Cardiac muscle cell (in vitro differentiated cells and primary cell): Measurements from ENCODE around the gene ITGAE. TPM values are rescaled to one million over a fixed set of nuclear protein-coding genes. Genes with fewer than 3 reads are reported as not detected.
"Not testable (repeated sequence)": the region's sequence is repeated elsewhere in the genome, so short reads cannot be mapped to it uniquely, and the experiment has no call there.

Experiments
- DNase-seq, 2 donors: peaks; one replicate each; pipeline versions ENCODE4 v3.0.0 to v3.0.0-alpha.2; 2010 to 2017; ENCODE audit warnings: low read depth in 1 of 2, low spot score in 1 of 2
- H3K27ac ChIP-seq: fragments of 200-600 bp; sonication (generic); 2 replicates; pipeline ENCODE4 v1.5.1; 2016
- H3K27me3 ChIP-seq: fragments of 200-600 bp; sonication (generic); 2 replicates; pipeline ENCODE4 v1.6.0; 2016; ENCODE audit warnings: control low read depth
- H3K36me3 ChIP-seq: fragments of 200-600 bp; sonication (generic); 2 replicates; pipeline ENCODE4 v1.5.1; 2016; ENCODE audit warnings: control low read depth
- H3K4me1 ChIP-seq: fragments of 200-600 bp; sonication (generic); 2 replicates; pipeline ENCODE4 v1.8.1; 2017; ENCODE audit warnings: low read depth, mild to moderate bottlenecking, mixed run types
- H3K4me3 ChIP-seq: fragments of 200-600 bp; sonication (generic); 2 replicates; pipeline ENCODE4 v1.5.1; 2016; ENCODE audit warnings: mild to moderate bottlenecking
- H3K9me3 ChIP-seq: fragments of 200-600 bp; sonication (generic); 2 replicates; pipeline ENCODE4 v1.5.1; 2017; ENCODE audit warnings: low read depth, mild to moderate bottlenecking, control low read depth
- CTCF ChIP-seq: IDR thresholded peaks from 2 replicates; pipeline ENCODE4 v1.5.1; 2012; ENCODE audit warnings: low read depth, mild to moderate bottlenecking, low read length
- polyA plus RNA-seq: library from polyadenylated mRNA; unstranded; fragments of >200 nt; fragmentation: Nextera tagmentation; extraction: Ambion mirVana; gene quantifications from 2 replicates; pipeline ENCODE4 v1.2.1, GENCODE V29; 2016
- total RNA-seq: library from RNA; depleted of rRNA; stranded (reverse); fragments of >200 nt; gene quantifications from 2 replicates; pipeline ENCODE4 v1.2.3, GENCODE V29; 2016

Gene ITGAE
- total and polyA plus RNA-seq, 2 experiments from 2014 or later = 15.6 to 86.6 TPM

GRCh38 chr17:3718201-3718600 is 82.8 kb downstream of the ITGAE start:
- H3K27ac ChIP-seq = no peak overlapping the region
- no peaks in the 10 kb centered on the region for H3K9me3 ChIP-seq
- TF ChIP-seq CTCF = no peak
- H3K27me3 ChIP-seq = no peaks in the 10 kb centered on the region
- peaks cover 23% of the 10 kb centered on the region for H3K36me3 ChIP-seq
- H3K4me1 ChIP-seq = no peaks in the 10 kb centered on the region
- no peak for DNase-seq
- H3K4me3 ChIP-seq = no peak overlapping the region

- no peak overlapping the region for H3K27ac ChIP-seq
- H3K4me1 ChIP-seq = no peaks in the 10 kb centered on the region
- H3K9me3 ChIP-seq = no peaks in the 10 kb centered on the region
- no peak for TF ChIP-seq CTCF
- no peak for DNase-seq
- H3K27me3 ChIP-seq = no peaks in the 10 kb centered on the region
- no peak overlapping the region for H3K4me3 ChIP-seq
- H3K36me3 ChIP-seq = peaks cover 20% of the 10 kb centered on the region
Observed at GRCh38 chr17:3715296-3715695, 85.7 kb downstream of the ITGAE start.

- H3K36me3 ChIP-seq = peaks cover 15% of the 10 kb centered on the region
- H3K9me3 ChIP-seq = no peaks in the 10 kb centered on the region
- no peak for TF ChIP-seq CTCF
- no peak for DNase-seq
- H3K27me3 ChIP-seq = no peaks in the 10 kb centered on the region
- no peaks in the 10 kb centered on the region for H3K4me1 ChIP-seq
- H3K4me3 ChIP-seq = no peak overlapping the region
- no peak overlapping the region for H3K27ac ChIP-seq
Observed at GRCh38 chr17:3712811-3713463, 88.1 kb downstream of the ITGAE start.

- no peaks in the 10 kb centered on the region for H3K27me3 ChIP-seq
- peaks cover 7% of the 10 kb centered on the region for H3K36me3 ChIP-seq
- no peaks in the 10 kb centered on the region for H3K4me1 ChIP-seq
- DNase-seq = peak in 1 of 2 donors; percentile 60
- no peak overlapping the region for H3K4me3 ChIP-seq
- no peak overlapping the region for H3K27ac ChIP-seq
- TF ChIP-seq CTCF = no peak
- H3K9me3 ChIP-seq = no peaks in the 10 kb centered on the region
Observed at GRCh38 chr17:3710951-3711383, 90.0 kb downstream of the ITGAE start.

- no peaks in the 10 kb centered on the region for H3K27me3 ChIP-seq
- no peak overlapping the region for H3K4me3 ChIP-seq
- no peak overlapping the region for H3K27ac ChIP-seq
- no peak for DNase-seq
- H3K36me3 ChIP-seq = no peaks in the 10 kb centered on the region
- H3K4me1 ChIP-seq = no peaks in the 10 kb centered on the region
- H3K9me3 ChIP-seq = no peaks in the 10 kb centered on the region
- TF ChIP-seq CTCF = no peak
Observed at GRCh38 chr17:3708366-3708765, 92.6 kb downstream of the ITGAE start.

- H3K4me3 ChIP-seq, H3K4me1 ChIP-seq, DNase-seq, H3K27ac ChIP-seq, H3K36me3 ChIP-seq, H3K27me3 ChIP-seq, H3K9me3 ChIP-seq: not testable (repeated sequence)
Observed at GRCh38 chr17:3705718-3705984, 95.3 kb downstream of the ITGAE start.
